SJCRH30 (cell line): Measurements from ENCODE around the gene DNAH1. TPM values are rescaled to one million over a fixed set of nuclear protein-coding genes. Genes with fewer than 3 reads are reported as not detected.

ENCODE experiments used
- DNase-seq, 2 experiments: peaks; one replicate each; pipeline ENCODE4 v3.0.0-alpha.2; 2015 to 2020
- H3K27ac ChIP-seq: fragments of 250-450 bp; sonication (Bioruptor Pico); 2 replicates; pipeline ENCODE4 v1.5.1; 2020; ENCODE audit warnings: mild to moderate bottlenecking, moderate library complexity
- H3K27me3 ChIP-seq: fragments of 250-450 bp; sonication (Bioruptor Pico); 2 replicates; pipeline ENCODE4 v1.5.1; 2020; ENCODE audit warnings: mild to moderate bottlenecking, moderate library complexity
- H3K36me3 ChIP-seq: fragments of 250-450 bp; sonication (Bioruptor Pico); 2 replicates; pipeline ENCODE4 v1.5.1; 2020; ENCODE audit warnings: mild to moderate bottlenecking, moderate library complexity
- H3K4me1 ChIP-seq: fragments of 250-450 bp; sonication (Bioruptor Pico); 2 replicates; pipeline ENCODE4 v1.5.1; 2020; ENCODE audit warnings: mild to moderate bottlenecking, moderate library complexity
- H3K4me3 ChIP-seq: fragments of 250-450 bp; sonication (Bioruptor Pico); 2 replicates; pipeline ENCODE4 v1.5.1; 2020; ENCODE audit warnings: mild to moderate bottlenecking, moderate library complexity
- H3K9me3 ChIP-seq: fragments of 250-450 bp; sonication (Bioruptor Pico); replicated peaks from 2 replicates; pipeline ENCODE4 v1.5.1; 2020; ENCODE audit warnings: mild to moderate bottlenecking, moderate library complexity
- total RNA-seq: library from RNA; depleted of rRNA; stranded (reverse); fragments of >200 nt; shearing (Covaris generic); gene quantifications from 2 replicates; pipeline ENCODE4 v1.2.3, GENCODE V29; 2014

DNAH1 gene
- total RNA-seq, 1 experiment from 2014 or later, result 0.14 TPM

DNA sequence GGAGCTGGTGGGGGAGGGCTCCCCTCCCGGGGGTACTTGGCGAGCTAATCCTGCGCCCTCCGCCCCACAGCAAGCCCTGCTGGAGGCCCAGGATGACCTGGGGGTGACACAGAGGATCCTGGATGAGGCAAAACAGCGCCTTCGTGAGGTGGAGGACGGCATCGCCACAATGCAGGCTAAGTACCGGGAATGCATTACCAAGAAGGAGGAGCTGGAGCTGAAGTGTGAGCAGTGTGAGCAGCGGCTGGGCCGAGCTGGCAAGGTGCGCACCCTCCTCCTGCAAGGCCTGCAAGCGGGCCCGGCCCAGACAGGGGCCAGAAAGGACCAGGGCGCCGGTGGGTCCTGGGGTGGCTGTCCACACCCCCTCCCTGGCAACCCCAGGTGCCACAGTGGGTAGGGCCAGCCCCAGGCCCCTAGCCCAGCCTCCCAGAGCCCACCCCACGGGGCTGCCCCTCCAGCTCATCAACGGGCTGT is 72.3 kb downstream of the DNAH1 start:
- Histone ChIP-seq H3K4me1 (peaks cover 2% of the 10 kb centered on the region; the same call in 1 of the 2 replicates), H3K36me3 (no peaks in the 10 kb centered on the region), H3K27ac (no peak overlapping the region), H3K27me3 (0 out of 2 replicates have a peak, but pooled peaks cover 3% of the 10 kb centered on the region), H3K9me3 (no peaks in the 10 kb centered on the region), H3K4me3 (no peak overlapping the region)
- DNase-seq, result no peak

DNA sequence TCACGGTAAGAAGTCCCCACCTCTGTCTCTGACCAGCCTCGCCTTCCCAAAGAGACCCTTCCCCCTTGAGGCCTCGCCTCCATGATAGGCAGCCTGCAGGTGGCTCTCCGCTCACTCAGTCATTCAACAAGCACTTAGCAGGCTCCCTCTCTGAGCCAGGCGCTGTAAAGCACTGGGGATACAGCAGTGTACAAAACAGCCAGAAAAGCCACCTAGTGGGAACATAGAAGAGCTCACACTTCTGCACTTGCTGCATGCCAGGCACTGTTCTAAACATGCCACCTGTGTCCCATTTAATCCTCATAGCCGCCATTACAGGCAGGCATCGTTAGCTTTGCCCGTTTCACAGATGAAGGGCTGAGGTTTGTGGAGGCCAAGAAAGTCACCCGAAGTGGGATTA is 72.8 kb downstream of the DNAH1 start:
- H3K27ac ChIP-seq, result no peak overlapping the region
- DNase-seq, result no peak
- no peak overlapping the region for H3K4me3 ChIP-seq
- no peaks in the 10 kb centered on the region for H3K36me3 ChIP-seq
- peaks cover 2% of the 10 kb centered on the region; the same call in 1 of the 2 replicates for H3K4me1 ChIP-seq
- peaks cover 3% of the 10 kb centered on the region; the same call in 1 of the 2 replicates for H3K27me3 ChIP-seq
- no peaks in the 10 kb centered on the region for H3K9me3 ChIP-seq

DNA sequence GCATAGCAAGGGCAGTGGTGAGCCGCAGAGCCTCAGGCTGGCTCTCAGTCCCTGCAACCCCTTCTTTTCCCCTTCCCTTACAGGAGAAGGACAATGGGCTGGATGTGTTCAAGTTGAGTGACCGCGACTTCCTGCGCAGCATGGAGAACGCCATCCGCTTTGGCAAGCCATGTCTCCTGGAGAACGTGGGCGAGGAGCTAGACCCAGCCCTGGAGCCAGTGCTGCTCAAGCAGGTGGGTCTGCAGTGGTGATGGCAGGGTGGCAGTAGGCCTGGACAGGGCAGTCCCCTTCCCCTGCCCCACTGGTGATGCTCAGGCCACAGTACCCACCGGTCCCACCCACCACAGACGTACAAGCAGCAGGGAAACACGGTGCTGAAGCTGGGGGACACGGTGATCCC is 75.0 kb downstream of the DNAH1 start:
- Histone ChIP-seq H3K27me3 (peaks cover 3% of the 10 kb centered on the region; the same call in 1 of the 2 replicates), H3K27ac (no peak overlapping the region), H3K9me3 (no peaks in the 10 kb centered on the region), H3K36me3 (no peaks in the 10 kb centered on the region), H3K4me3 (no peak overlapping the region), H3K4me1 (no peaks in the 10 kb centered on the region)
- no peak for DNase-seq

DNA sequence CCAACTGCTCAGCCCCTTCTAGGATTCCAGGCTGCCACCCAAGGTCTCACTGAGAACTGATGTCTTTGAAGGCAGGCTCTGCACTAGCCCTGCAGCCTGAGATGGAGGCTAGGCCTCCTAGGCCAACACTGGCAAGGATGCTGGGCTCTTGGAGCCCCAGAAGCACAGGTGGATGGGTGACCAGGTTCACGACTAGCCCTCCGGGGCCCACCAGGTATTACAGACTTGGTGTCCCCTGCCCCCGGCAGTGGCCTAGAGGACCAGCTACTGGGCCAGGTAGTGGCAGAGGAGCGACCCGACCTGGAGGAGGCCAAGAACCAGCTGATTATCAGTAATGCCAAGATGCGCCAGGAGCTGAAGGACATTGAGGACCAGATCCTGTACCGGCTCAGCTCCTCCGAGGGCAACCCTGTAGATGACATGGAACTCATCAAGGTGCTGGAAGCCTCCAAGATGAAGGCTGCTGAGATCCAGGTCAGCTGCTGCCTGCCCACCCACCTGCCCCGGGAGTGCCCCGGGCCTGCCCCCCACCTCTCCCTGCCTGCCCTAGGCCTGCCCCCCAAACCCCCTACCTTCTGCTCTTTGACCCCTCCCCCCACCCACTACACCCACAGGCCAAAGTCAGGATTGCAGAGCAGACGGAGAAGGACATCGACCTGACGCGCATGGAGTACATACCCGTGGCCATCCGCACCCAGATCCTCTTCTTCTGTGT is 76.3 kb downstream of the DNAH1 start:
- Histone ChIP-seq H3K9me3 (no peaks in the 10 kb centered on the region), H3K27ac (no peak overlapping the region), H3K36me3 (no peaks in the 10 kb centered on the region), H3K4me3 (no peak overlapping the region), H3K4me1 (no peaks in the 10 kb centered on the region), H3K27me3 (peaks cover 3% of the 10 kb centered on the region; the same call in 1 of the 2 replicates)
- DNase-seq, result no peak

DNA sequence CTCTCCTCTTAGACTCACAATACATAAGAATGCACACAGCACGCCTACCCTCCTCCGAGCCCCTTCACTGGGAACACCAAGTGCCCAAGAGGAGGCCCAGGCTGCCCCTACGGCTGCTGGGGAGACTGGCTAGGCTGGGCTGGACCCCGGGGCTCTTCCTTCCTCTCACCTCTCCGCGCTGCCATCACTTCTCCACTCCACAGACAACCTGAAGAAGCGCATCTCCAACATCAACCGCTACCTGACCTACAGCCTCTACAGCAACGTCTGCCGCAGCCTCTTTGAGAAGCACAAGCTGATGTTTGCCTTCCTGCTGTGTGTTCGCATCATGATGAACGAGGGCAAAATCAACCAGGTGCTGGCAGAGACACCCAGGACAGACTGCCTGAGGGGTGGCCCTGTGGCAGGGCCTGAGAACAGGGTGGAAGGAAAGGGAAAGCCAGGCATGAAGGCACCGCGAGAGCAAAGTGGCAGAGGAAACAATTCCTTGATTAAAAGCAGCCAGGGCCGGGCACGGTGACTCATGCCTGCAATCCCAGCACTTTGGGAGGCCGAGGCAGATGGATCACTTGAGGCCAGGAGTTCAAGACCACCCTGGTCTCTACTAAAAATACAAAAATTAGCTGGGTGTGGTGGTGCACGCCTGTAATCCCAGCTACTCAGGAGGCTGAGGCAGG is 77.2 kb downstream of the DNAH1 start:
- no peaks in the 10 kb centered on the region for H3K9me3 ChIP-seq
- H3K27me3 ChIP-seq, result peaks cover 3% of the 10 kb centered on the region; the same call in 1 of the 2 replicates
- no peaks in the 10 kb centered on the region for H3K4me1 ChIP-seq
- H3K27ac ChIP-seq, result no peak overlapping the region
- H3K4me3 ChIP-seq, result no peak overlapping the region
- no peak for DNase-seq
- H3K36me3 ChIP-seq, result no peaks in the 10 kb centered on the region

DNA sequence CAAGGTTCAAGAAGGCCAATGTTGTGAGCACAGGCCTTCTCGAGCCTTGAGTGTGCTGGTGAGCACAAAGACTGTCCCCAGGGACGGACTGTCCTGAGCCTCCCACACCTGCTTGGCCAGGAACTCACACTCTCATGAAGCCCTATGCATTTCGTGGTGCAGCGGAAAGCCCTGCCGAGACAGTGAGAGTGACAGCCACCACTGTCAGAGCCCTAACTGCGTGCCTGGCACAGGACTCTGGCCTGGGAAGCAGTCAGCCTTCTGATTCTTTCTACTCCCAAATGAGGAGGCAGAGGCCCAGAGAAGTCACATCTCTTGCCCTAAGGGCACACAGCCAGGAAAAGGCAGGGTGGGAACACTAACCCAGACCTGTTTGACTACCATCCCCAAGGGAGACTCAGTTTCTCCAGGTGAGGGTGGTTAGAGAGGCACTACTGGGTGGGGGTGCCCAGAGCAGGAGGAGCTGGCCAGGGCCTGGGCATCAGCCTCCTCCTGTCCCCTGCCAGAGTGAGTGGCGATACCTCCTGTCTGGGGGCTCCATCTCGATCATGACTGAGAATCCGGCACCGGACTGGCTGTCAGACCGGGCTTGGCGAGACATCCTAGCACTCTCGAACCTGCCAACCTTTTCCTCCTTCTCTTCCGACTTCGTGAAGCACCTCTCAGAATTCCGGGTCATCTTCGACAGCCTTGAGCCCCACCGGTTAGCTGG is 78.0 kb downstream of the DNAH1 start:
- peaks cover 3% of the 10 kb centered on the region; the same call in 1 of the 2 replicates for H3K27me3 ChIP-seq
- no peak overlapping the region for H3K27ac ChIP-seq
- H3K4me1 ChIP-seq, result no peaks in the 10 kb centered on the region
- H3K4me3 ChIP-seq, result no peak overlapping the region
- no peaks in the 10 kb centered on the region for H3K9me3 ChIP-seq
- no peaks in the 10 kb centered on the region for H3K36me3 ChIP-seq
- no peak for DNase-seq

DNA sequence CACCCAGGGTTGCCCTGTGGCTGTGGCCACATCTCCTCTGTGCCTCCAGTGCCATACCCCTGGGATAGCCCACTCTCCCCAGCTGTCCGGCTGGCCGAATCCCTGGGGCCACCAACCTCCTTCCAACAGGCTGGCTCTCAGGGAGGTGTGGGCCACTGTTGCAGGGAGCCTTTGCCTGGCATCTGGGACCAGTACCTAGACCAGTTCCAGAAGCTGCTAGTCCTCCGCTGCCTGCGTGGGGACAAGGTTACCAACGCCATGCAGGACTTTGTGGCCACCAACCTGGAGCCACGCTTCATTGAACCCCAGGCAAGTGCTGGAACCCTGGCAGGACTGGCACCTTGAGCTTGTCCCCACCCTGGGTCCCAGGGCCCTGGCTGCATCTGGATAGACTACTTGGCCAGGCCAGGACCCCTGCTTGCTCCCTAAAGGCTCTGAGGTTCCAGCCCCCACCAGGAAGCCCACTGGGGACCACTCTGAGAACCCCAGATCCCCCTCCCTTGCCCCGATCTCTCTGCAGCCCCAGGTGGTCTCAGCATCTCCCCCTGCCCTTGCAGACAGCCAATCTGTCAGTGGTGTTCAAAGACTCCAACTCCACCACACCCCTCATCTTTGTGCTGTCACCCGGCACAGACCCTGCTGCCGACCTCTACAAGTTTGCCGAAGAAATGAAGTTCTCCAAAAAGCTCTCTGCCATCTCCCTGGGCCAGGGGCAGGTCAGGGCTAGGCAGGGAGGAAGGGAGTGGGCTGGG is 78.8 kb downstream of the DNAH1 start:
- Histone ChIP-seq H3K4me1 (no peaks in the 10 kb centered on the region), H3K36me3 (no peaks in the 10 kb centered on the region), H3K4me3 (no peak overlapping the region), H3K27ac (no peak overlapping the region), H3K9me3 (no peaks in the 10 kb centered on the region), H3K27me3 (peaks cover under 1% of the 10 kb centered on the region; the same call in 1 of the 2 replicates)
- no peak for DNase-seq

DNA sequence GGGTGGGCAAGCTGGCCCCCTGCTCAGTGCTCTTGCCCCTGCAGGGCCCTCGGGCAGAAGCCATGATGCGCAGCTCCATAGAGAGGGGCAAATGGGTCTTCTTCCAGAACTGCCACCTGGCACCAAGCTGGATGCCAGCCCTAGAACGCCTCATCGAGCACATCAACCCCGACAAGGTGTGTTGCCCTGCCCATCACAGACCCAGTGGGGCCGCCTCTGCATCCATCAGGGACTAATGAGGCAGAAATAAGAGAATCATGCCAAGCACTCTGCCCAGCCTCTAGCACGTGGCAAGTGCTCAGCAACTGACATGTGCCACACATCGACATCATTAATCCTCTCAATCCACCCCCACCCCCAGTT is 79.4 kb downstream of the DNAH1 start:
- Histone ChIP-seq H3K9me3 (no peaks in the 10 kb centered on the region), H3K4me3 (no peak overlapping the region), H3K27me3 (no peaks in the 10 kb centered on the region; the same call in 1 of the 2 replicates), H3K36me3 (no peaks in the 10 kb centered on the region), H3K27ac (no peak overlapping the region), H3K4me1 (no peaks in the 10 kb centered on the region)
- DNase-seq, result no peak

DNA sequence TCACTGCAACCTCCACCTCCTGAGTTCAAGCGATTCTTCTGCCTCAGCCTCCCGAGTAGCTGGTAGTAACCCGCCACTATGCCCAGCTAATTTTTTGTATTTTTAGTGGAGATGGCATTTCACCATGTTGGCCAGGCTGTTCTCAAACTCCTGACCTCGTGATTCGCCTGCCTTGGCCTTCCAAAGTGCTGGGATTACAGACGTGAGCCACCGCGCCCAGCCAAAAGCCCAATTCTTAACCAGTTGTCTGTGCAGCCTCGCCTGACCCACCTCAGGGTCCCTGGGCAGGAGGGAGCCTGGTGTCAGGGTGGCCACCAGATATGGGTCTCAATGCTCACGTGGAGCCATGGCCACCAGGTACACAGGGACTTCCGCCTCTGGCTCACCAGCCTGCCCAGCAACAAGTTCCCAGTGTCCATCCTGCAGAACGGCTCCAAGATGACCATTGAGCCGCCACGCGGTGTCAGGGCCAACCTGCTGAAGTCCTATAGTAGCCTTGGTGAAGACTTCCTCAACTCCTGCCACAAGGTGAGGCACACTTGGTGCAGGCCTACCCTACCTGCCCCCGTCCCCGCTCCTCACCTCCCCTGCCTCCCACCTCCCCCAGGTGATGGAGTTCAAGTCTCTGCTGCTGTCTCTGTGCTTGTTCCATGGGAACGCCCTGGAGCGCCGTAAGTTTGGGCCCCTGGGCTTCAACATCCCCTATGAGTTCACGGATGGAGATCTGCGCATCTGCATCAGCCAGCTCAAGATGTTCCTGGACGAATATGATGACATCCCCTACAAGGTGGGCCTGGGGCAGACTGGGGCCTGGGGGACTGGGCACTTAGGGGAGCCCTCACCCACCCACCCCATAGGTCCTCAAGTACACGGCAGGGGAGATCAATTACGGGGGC is 80.1 kb downstream of the DNAH1 start:
- DNase-seq, result no peak
- Histone ChIP-seq H3K4me1 (no peaks in the 10 kb centered on the region), H3K9me3 (no peaks in the 10 kb centered on the region), H3K27ac (no peak overlapping the region), H3K27me3 (no peaks in the 10 kb centered on the region; the same call in 1 of the 2 replicates), H3K36me3 (peaks cover 7% of the 10 kb centered on the region; the same call in 1 of the 2 replicates), H3K4me3 (no peak overlapping the region)

DNA sequence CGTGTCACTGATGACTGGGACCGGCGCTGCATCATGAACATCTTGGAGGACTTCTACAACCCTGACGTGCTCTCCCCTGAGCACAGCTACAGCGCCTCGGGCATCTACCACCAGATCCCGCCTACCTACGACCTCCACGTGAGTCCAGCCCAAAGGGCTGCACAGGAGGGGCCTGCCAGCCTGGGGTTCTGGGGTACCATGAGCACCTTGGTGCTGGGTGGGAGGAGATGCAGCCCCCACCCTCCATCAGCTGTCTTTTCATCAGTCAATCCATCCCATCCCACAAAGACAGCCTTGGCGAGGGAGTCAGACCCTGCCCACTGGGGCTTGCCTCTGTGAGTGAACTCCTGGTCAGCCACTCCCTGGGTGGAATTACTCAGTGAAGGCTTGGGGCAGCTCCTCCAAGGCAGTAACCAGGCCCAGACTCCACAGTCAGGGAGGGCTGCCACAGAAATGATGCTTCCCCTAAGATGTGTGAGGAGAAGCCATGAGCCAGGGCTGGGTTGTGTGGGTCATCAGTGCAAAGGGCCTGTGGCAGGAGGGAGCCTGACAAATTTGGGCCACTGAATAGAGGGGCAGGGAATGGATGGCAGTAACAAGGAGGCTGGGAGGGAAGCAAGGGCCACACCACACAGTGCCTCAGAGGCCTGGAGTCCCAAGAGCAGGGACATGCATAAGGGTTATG is 80.9 kb downstream of the DNAH1 start:
- Histone ChIP-seq H3K27me3 (no peaks in the 10 kb centered on the region; the same call in 1 of the 2 replicates), H3K4me1 (no peaks in the 10 kb centered on the region), H3K4me3 (no peak overlapping the region), H3K9me3 (no peaks in the 10 kb centered on the region), H3K36me3 (peaks cover 7% of the 10 kb centered on the region; the same call in 1 of the 2 replicates), H3K27ac (no peak overlapping the region)
- no peak for DNase-seq

DNA sequence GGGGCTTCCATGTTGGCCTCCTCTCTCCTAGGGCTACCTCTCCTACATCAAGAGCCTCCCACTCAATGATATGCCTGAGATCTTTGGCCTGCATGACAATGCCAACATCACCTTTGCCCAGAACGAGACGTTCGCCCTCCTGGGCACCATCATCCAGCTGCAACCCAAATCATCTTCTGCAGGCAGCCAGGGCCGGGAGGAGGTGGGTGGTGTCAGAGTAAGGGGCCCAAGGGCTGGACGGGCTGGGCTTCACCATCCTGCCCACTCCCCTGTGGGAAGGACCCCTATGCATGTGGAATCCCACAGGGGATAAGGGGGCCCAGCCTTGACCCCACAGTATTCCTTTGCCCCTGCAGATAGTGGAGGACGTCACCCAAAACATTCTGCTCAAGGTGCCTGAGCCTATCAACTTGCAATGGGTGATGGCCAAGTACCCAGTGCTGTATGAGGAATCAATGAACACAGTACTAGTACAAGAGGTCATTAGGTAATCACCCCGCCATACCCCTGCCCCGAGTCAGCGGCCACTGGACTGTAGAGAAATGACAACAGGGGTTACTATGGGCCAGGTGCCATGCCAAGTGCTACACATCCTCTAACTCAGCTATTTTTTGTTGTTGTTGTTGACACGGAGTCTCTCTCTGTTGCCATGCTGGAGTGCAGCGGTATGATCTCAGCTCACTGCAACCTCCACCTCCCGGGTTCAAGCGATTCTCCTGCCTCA is 81.7 kb downstream of the DNAH1 start:
- Histone ChIP-seq H3K36me3 (peaks cover 13% of the 10 kb centered on the region; the same call in 1 of the 2 replicates), H3K27me3 (no peaks in the 10 kb centered on the region; the same call in 1 of the 2 replicates), H3K4me1 (no peaks in the 10 kb centered on the region), H3K27ac (no peak overlapping the region), H3K9me3 (no peaks in the 10 kb centered on the region), H3K4me3 (no peak overlapping the region)
- no peak for DNase-seq

DNA sequence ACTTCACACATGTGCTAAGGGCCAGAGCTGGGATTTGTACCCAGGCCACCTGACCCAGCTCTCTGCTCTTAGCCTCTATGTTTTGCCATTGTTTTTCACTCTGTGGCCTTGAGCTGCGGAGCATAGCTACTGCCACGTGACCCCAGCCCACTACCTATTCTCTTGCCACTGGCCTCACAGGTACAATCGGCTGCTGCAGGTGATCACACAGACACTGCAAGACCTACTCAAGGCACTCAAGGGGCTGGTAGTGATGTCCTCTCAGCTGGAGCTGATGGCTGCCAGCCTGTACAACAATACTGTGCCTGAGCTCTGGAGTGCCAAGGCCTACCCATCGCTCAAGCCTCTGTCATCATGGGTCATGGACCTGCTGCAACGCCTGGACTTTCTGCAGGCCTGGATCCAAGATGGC is 82.6 kb downstream of the DNAH1 start:
- no peaks in the 10 kb centered on the region for H3K9me3 ChIP-seq
- H3K4me1 ChIP-seq, result no peaks in the 10 kb centered on the region
- no peak overlapping the region for H3K27ac ChIP-seq
- no peak for DNase-seq
- H3K4me3 ChIP-seq, result no peak overlapping the region
- peaks cover 20% of the 10 kb centered on the region; the same call in 1 of the 2 replicates for H3K36me3 ChIP-seq
- no peaks in the 10 kb centered on the region; the same call in 1 of the 2 replicates for H3K27me3 ChIP-seq
